Measurements from ENCODE around the gene PACC1. TPM values are rescaled to one million over a fixed set of nuclear protein-coding genes. Genes with fewer than 3 reads are reported as not detected.

The PACC1 gene
- total RNA-seq, 1 experiment from 2014 or later = 17.6 TPM

DNA sequence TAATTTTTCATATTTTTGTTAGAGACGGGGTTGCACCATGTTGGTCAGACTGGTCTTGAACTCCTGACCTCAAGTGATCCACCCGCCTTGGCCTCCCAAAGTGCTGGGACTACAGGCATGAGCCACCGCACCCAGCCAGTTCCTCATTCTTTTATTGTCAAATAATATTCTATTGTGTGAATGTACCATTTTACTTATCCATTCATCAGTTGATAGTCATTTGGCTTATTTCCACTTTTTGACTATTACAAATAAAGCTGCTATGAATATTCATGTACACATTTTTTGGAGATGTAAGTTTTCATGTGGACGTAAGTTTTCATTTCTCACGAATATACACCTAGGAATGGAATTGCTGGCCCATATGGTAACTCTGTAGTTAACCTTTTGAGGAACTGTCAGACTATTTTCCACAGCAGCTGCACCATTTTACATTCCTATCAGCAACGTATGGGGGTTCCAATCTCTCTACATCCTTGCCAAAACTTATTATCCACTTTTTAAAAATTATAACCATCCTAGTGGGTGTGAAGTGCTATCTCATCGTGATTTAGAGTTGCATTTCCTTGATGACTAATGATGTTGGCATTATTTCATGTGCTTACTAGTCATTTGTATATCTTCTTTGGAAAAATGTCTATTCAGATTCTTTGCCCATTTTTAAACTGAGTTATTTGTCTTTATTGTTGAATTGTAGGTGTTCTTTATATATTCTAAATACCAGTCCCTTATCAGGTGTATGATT is 12.7 kb downstream of the PACC1 start:
- ChIA-PET POLR2A (no interaction called here), CTCF (no interaction called here), RAD21 (ENCODE audit: low non-redundant PET in 1 of 2, low total read pairs in 2 of 2, uncharacterized antibody in 2 of 2, unreplicated experiment in 2 of 2) (no interaction called here)
- DNase-seq (ENCODE audit: low read depth, low spot score) (no peak), ATAC-seq (no peak; the same call in 1 of the 2 replicates)
- Histone ChIP-seq H3K4me2 (ENCODE audit: low read length) (peak overlapping the region; percentile 41), H3K79me2 (ENCODE audit: insufficient read depth, low read length) (peaks cover 21% of the 10 kb centered on the region), H3K9me2 (ENCODE audit: insufficient read depth) (no peaks in the 10 kb centered on the region), H3K36me3 (ENCODE audit: control insufficient read depth in 1 of 2, insufficient read depth in 2 of 2, low read length in 2 of 2) (peaks cover 0 to 30% of the 10 kb centered on the region in 2 experiments; a peak in 2 of 4 replicates), H4K20me1 (ENCODE audit: insufficient read depth) (no peaks in the 10 kb centered on the region), H3K4me3 (replicated peaks in 1 of 2; ENCODE audit: low read depth in 1 of 2, low read length in 2 of 2) (no peak overlapping the region), H2AFZ (ENCODE audit: low read depth, low read length, poor library complexity, severe bottlenecking) (no peak overlapping the region), H3K9ac (ENCODE audit: low read length) (no peak overlapping the region), H3K4me1 (ENCODE audit: control insufficient read depth in 1 of 2, insufficient read depth in 2 of 2, low read length in 2 of 2) (peaks cover 0 to 23% of the 10 kb centered on the region in 2 experiments; a peak in 3 of 4 replicates), H3K9me3 (ENCODE audit: control insufficient read depth in 1 of 2, insufficient read depth in 1 of 2, low read depth in 1 of 2, low read length in 2 of 2) (peaks cover 7 to 13% of the 10 kb centered on the region in 2 experiments), H3K27me3 (ENCODE audit: insufficient read depth, low read length) (no peaks in the 10 kb centered on the region), H3K27ac (ENCODE audit: low read depth, low read length) (peak overlapping the region; percentile 24; the same call in 1 of the 2 replicates)
- no TSS peak for BruUV-seq (replicated peaks)
- intact Hi-C loops (cut with micrococcal nuclease) = no loop called here
- TF ChIP-seq FOSL1 (IDR thresholded peaks at IDR 0.05; ENCODE audit: low read depth) (peak; percentile 49), SP1 (IDR thresholded peaks at IDR 0.05; ENCODE audit: low read depth) (no peak), JUND (IDR thresholded peaks at IDR 0.05) (peak; percentile 51)

DNA sequence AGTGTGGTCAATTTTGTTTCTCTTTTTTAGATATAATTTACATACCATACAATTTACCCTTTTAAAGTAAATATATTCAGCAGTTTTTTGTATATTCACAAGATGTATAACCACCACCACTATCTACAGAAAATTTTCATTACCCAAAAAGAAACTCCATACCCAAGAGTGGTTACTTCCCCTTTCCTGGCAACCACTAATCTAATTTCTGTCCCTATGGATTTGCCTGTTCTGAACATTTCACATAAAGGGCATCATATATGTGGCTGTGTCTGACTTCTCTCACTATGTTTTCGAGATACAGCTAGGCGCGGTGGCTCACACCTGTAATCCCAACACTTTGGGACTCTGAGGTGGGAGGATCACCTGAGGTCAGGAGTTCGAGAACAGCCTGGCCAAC is 13.6 kb downstream of the PACC1 start:
- DNase-seq (ENCODE audit: low read depth, low spot score) (no peak), ATAC-seq (no peak)
- ChIA-PET RAD21 (ENCODE audit: low non-redundant PET in 1 of 2, low total read pairs in 2 of 2, uncharacterized antibody in 2 of 2, unreplicated experiment in 2 of 2) (no interaction called here), POLR2A (no interaction called here), CTCF (no interaction called here)
- no peak overlapping the region for H3K4me2 ChIP-seq (ENCODE audit: low read length)
- no peak overlapping the region for H3K27ac ChIP-seq (ENCODE audit: low read depth, low read length)
- no TSS peak for BruUV-seq (replicated peaks)
- no peak overlapping the region for H3K4me3 ChIP-seq (replicated peaks in 1 of 2; ENCODE audit: low read depth in 1 of 2, low read length in 2 of 2)
- no peaks in the 10 kb centered on the region for H3K9me2 ChIP-seq (ENCODE audit: insufficient read depth)
- intact Hi-C loops (cut with micrococcal nuclease) = no loop called here
- no peaks in the 10 kb centered on the region for H3K27me3 ChIP-seq (ENCODE audit: insufficient read depth, low read length)
- H3K4me1 ChIP-seq (ENCODE audit: control insufficient read depth in 1 of 2, insufficient read depth in 2 of 2, low read length in 2 of 2) = peaks cover 0 to 23% of the 10 kb centered on the region in 2 experiments; a peak in 3 of 4 replicates
- no peak overlapping the region for H3K9ac ChIP-seq (ENCODE audit: low read length)
- H2AFZ ChIP-seq (ENCODE audit: low read depth, low read length, poor library complexity, severe bottlenecking) = no peak overlapping the region
- H3K9me3 ChIP-seq (ENCODE audit: control insufficient read depth in 1 of 2, insufficient read depth in 1 of 2, low read depth in 1 of 2, low read length in 2 of 2) = peaks cover 7 to 15% of the 10 kb centered on the region in 2 experiments
- TF ChIP-seq EZH2phosphoT487 (IDR thresholded peaks at IDR 0.05; ENCODE audit: borderline replicate concordance) = no peak
- TF ChIP-seq ELF1 (IDR thresholded peaks at IDR 0.05; ENCODE audit: borderline replicate concordance, low read depth) = no peak
- TF ChIP-seq CEBPB (IDR thresholded peaks at IDR 0.05; ENCODE audit: low read depth) = no peak
- TF ChIP-seq, protein P1, sequence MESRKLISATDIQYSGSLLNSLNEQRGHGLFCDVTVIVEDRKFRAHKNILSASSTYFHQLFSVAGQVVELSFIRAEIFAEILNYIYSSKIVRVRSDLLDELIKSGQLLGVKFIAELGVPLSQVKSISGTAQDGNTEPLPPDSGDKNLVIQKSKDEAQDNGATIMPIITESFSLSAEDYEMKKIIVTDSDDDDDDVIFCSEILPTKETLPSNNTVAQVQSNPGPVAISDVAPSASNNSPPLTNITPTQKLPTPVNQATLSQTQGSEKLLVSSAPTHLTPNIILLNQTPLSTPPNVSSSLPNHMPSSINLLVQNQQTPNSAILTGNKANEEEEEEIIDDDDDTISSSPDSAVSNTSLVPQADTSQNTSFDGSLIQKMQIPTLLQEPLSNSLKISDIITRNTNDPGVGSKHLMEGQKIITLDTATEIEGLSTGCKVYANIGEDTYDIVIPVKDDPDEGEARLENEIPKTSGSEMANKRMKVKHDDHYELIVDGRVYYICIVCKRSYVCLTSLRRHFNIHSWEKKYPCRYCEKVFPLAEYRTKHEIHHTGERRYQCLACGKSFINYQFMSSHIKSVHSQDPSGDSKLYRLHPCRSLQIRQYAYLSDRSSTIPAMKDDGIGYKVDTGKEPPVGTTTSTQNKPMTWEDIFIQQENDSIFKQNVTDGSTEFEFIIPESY (IDR thresholded peaks at IDR 0.05; ENCODE audit: extremely low read depth, insufficient replicate concordance, low read length) = no peak
- peaks cover 24% of the 10 kb centered on the region for H3K79me2 ChIP-seq (ENCODE audit: insufficient read depth, low read length)
- no peaks in the 10 kb centered on the region for H4K20me1 ChIP-seq (ENCODE audit: insufficient read depth)
- peaks cover 0 to 25% of the 10 kb centered on the region in 2 experiments; a peak in 2 of 4 replicates for H3K36me3 ChIP-seq (ENCODE audit: control insufficient read depth in 1 of 2, insufficient read depth in 2 of 2, low read length in 2 of 2)

All from HCT116 (cell line).